AG08396 (cell line): ENCODE data around the gene GRHPR.
"Not testable (repeated sequence)": the region's sequence is repeated elsewhere in the genome, so short reads cannot be mapped to it uniquely, and the experiment has no call there.

ENCODE experiments used
- DNase-seq: peaks from one replicate; pipeline ENCODE4 v3.0.0; 2012; ENCODE audit warnings: low spot score, mixed read lengths

Gene GRHPR

GRCh38 chr9:37424204-37424685 is 1.7 kb downstream of the GRHPR start:
- no peak for DNase-seq

DNA sequence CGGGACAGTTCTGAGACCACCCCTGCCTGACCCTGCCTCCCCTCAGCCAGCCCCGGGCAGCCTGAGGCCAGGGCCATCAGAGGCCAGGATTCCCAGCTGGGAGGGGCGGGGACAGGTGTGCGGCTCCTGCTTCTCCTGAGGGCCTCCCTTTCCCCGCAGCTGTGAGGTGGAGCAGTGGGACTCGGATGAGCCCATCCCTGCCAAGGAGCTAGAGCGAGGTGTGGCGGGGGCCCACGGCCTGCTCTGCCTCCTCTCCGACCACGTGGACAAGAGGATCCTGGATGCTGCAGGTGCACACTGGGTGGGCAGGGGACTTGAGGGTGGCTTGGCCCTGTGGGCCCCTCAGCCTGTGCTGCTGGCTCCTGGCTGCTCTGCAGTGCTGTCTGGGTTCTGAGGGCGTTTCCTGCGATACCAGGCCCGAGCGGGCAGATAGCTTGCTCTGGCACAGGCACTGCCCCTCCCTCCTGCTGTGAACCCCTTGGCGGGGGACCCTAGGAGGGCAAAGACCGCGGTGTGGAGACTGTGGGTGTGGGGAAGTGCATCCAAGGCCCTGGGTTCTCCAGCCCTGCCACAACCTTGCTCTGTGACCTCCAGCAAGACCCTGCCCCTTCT is 2.3 kb downstream of the GRHPR start:
- no peak for DNase-seq

DNA sequence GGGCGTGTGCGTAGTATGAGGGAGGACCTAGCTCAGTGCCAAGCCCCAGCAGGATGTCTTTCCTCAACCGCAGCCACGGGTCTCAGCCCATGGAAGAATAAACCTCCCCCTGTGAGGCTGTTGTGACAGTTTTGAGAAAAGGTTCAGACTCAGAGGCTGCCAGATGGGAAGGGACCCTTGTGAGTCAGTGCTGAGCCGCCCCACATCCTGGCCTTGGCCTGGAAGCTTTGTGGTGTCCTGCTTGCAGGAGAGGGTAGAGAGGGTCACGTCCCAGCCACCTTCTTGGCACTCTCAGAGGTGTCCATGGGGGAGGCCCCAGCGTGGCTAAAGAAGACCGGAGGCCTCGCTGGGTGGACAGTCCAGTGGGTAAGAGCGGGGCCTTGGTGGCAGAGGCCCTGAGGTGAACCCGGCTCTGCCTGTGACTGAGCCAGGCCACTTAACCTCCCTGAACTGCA is 2.8 kb downstream of the GRHPR start:
- DNase-seq: no peak

DNA sequence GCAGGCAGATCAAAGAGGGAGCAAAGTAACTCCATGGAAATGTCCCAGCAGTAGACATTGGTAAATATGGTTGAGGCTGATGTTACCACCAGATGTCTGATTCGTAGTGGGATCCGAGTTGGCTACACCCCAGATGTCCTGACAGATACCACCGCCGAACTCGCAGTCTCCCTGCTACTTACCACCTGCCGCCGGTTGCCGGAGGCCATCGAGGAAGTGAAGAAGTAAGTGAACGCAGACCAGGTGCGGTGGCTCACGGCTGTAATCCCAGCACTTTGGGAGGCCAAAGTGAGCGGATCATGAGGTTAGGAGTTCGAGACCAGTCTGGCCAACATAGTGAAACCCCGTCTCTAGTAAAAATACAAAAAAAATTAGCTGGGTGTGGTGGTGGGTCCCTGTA is 3.9 kb downstream of the GRHPR start:
- not testable (repeated sequence) for DNase-seq

DNA sequence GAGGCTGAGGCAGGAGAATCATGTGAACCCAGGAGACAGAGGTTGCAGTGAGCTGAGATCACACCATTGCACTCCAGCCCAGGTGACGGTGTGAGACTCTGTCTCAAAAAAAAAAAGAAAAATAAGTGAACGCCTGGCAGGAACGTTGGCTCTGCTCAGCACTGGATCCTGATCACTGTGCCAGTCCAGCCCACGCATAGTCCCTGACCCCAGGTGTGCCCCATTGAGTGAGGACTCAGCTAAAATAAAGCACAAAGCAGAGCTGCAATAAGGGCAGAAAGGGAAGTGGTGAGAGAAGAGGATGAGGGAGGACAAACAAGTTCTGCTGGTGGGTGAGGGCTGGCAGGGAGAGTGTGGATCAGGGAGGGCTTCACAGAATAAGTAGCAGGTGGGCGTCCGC is 4.3 kb downstream of the GRHPR start:
- no peak for DNase-seq

DNA sequence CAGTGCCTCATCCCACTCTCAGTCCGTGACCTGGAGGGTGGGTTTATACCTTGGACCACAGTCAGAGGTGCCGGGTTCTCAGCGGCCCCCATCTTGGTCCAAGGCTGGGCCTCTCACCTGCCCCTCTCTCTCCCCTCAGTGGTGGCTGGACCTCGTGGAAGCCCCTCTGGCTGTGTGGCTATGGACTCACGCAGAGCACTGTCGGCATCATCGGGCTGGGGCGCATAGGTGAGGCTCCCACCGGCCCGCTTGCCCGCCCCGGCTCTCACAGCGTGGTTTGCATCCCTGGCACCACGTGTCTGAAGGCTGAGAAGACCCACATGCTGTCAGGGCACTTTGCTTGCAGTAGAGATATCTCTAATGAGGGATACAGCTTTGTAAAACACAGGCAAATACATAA is 5.8 kb downstream of the GRHPR start:
- DNase-seq: no peak

DNA sequence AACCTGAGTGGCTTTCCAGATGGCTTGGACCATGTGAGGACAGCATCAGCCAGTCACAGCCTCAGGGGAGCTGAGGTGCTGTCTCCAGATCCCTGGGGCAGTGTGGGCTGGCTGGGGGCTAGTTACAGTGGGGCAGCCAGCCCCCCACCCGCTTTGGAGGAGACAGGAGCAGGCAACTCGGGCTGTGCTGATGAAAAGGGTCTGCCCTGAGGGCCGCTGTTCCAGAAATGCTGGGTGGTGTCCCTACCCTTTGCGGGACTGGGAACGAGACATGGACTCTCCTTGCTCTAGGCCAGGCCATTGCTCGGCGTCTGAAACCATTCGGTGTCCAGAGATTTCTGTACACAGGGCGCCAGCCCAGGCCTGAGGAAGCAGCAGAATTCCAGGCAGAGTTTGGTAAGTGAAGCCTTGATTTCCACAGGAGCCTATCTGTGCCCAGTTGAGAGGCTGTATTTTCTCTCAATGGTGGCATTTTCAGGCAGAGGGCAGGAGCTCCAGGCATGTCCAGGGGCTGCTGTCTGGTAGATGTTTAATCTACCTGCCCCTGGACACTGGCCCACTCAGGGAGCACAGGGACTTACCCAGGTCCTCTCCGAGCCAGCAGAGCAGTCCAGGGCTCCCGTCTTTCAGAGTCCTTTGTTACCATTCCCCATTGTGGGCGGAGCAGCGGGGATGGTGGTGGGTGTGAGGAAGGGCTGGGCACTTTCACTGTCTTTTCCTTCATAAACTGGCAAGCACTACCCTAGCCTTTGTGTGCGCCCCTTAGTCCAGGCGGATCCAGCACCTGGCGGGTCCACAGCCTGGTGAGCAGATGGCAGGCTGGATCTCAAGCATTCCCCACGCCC is 7.2 kb downstream of the GRHPR start:
- DNase-seq: no peak

GRCh38 chr9:37430841-37431597 is 8.5 kb downstream of the GRHPR start:
- DNase-seq: no peak

DNA sequence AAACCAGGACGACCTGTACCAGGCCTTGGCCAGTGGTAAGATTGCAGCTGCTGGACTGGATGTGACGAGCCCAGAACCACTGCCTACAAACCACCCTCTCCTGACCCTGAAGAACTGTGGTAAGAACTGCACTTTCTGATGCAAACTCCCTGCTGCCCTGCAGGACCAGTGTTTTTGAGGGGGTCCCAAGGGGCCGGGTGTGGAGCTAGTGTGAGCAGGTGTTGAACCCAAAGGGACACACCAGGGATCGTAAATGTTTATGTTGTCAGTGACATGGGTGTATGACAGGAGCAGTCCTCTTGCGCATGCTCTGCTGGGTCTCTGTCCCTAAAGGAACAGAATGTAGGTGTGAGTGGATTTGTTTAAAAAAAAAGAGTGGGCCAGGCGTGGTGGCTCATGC is 9.5 kb downstream of the GRHPR start:
- DNase-seq: no peak

GRCh38 chr9:37433867-37434371 is 11.4 kb downstream of the GRHPR start:
- DNase-seq: no peak

GRCh38 chr9:37436540-37436939 is 14.0 kb downstream of the GRHPR start:
- DNase-seq: no peak

GRCh38 chr9:37437010-37437409 is 14.5 kb downstream of the GRHPR start:
- no peak for DNase-seq

DNA sequence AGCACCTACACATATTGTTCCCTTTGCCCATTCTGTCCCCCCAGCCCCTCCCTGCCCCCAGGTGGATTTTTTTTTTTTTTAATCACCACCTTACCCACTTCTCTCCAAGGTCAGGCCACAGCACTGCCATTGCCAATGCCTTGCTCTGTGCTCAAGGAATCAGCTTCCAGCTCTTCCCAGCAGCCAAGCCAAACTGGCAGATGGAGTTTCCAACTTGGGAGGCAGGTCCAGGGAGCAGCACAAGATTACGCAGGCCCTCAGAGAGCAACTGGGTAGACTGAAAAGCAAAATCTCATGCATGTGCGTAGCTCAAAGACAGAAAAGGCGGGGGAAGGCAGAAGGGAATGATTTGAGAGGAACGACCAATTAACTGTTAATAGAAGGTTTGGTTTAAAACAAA is 15.1 kb downstream of the GRHPR start:
- DNase-seq: no peak

DNA sequence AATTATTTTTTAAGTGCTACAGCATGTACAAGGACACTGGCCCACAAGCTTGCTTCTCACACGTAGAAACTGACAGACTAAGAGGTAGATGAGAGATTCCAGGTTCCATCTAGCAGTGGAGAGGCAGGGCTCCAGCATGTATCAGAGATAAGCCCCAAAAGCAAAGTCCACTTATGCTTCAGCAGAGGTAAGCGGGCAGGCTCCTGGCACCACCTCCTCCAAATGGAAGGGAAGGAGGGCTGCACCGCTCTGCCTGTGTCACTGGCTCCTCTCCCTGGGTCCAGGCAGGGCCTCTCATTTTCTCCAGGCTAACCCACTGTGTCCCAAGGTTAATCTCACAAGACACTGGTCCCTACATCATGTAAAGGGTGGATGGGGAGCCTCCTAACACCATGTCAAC is 15.9 kb downstream of the GRHPR start:
- no peak for DNase-seq

DNA sequence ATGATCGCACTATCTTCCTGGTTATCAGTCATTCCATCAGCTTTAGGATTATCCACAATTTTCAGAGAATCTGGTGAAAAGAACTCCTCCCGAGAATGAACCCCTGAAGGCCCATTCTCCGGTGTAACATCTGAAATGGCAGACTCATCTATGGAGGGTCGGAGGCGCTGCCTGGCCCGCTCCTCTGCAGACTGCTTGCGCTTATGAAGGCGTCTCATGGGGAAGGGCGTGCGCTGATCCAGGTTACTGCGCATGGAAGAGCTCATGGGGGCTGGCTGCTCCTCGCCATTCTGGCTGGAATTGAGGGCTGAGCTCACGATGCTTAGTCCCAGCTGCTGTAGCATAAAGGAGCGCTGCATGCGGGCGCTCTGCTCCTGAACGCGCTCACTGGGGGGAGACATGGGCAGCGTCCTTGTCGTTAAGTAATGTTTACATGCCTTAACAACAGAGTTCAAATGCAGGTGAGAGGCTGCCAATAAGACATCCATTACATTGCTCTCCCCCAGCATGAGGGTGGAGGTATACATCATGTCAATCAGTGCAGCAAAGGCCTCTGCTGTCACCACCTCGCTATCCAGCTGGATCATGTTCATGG is 19.4 kb downstream of the GRHPR start:
- no peak for DNase-seq

DNA sequence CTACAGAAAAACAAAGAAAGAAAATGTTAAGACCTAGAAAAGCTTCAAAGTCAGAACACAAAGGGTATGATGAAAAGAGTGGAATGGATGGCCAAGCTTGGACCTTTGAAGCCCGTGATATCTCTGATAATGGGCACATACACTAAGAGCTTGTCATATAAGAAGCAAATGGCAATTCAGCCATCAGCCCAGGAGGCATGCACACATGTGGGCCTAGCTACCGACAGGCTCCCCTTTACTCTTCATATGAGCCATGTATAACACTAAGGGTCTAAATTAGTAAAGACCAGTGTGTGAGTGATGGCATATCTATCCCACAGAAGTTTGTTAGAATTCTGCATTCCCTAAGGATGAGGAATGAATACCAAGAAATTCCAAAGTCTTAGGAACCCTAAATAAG is 20.1 kb downstream of the GRHPR start:
- no peak for DNase-seq

DNA sequence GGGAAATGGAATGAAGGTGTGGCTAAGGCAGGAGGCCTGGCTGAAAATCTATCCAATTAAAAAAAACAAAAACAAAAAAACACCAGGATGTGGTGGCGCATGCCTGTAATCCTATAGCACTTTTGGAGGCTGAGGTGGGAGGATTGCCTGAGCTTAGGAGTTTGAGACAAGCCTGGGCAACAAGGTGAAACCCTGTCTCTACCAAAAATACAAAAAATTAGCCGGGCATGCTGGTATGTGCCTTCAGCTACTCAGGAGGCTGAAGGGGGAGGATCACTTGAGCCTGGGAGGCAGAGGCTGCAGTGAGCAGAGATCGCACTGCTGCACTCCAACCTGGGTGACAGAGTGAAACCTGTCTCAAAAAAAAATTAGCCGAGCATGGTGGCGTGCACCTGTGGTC is 21.1 kb downstream of the GRHPR start:
- DNase-seq: no peak

DNA sequence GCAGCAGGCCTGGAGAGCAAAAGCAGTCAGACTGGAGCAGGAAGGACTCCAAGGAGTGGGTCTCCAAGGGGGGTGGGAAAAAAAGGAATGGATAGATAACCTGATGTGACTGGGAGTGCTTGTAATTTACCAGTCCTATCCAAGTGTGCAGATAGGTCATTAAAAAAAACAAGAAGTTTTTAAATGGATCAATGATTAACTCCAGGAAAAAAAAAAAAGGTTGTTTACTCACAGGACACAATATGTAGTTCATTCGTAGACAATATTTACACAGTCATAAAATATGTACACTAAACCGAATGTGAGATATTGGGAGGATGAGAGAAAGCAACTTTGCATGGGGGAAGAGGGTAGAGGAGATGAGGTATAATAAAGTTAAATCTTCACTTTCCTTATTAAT is 22.4 kb downstream of the GRHPR start:
- DNase-seq: no peak

GRCh38 chr9:37445832-37446231 is 23.3 kb downstream of the GRHPR start:
- DNase-seq: no peak

- DNase-seq: no peak
These were observed 23.9 kb downstream of the GRHPR start for GRCh38 chr9:37446401-37446800.

DNA sequence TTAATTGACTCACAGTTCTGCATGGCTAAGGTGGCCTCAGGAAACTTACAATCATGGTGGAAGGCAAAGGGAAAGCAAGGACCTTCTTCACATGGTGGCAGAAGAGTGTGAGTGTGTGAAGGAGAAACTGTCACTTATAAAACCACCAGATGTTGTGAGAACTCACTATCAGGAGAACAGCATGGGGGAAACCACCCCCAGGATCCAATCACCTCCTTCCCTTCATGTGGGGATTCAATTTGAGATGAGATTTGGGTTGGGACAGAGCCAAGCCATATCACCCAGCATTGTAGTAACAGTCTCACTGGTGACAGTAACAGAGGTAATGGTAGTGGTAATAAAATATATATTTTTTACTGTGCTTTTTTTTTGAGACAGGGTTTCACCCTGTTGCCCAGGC is 24.6 kb downstream of the GRHPR start:
- DNase-seq: no peak
